Osteoblast (primary cell): Measurements from ENCODE around the gene GOLGA6L6. TPM values are rescaled to one million over a fixed set of nuclear protein-coding genes. Genes with fewer than 3 reads are reported as not detected.
"Not testable (repeated sequence)": the region's sequence is repeated elsewhere in the genome, so short reads cannot be mapped to it uniquely, and the experiment has no call there.

Experiments used
- DNase-seq: peaks from one replicate; pipeline ENCODE4 v3.0.0; 2011; ENCODE audit warnings: low spot score, mixed read lengths; ENCODE audit not compliant: insufficient read length; ENCODE audit errors: missing footprints
- H2AFZ ChIP-seq: 2 replicates; pipeline ENCODE4 v1.6.0; 2011; ENCODE audit warnings: mild to moderate bottlenecking, low read length
- H3K27ac ChIP-seq: 2 replicates; pipeline ENCODE4 v1.5.1; 2011; ENCODE audit warnings: mild to moderate bottlenecking, low read depth, low read length, moderate library complexity
- H3K27me3 ChIP-seq: 2 replicates; pipeline ENCODE4 v1.6.0; 2012; ENCODE audit warnings: mild to moderate bottlenecking, control low read depth, inconsistent platforms, low read length, moderate library complexity; ENCODE audit not compliant: insufficient read depth
- H3K36me3 ChIP-seq: 2 replicates; pipeline ENCODE4 v1.5.1; 2011; ENCODE audit warnings: mild to moderate bottlenecking, low read length, control low read depth, moderate library complexity; ENCODE audit not compliant: insufficient read depth
- H3K4me1 ChIP-seq: 2 replicates; pipeline ENCODE4 v1.5.1; 2011; ENCODE audit warnings: mild to moderate bottlenecking, low read length, control low read depth, moderate library complexity; ENCODE audit not compliant: insufficient read depth
- H3K4me2 ChIP-seq: 2 replicates; pipeline ENCODE4 v1.6.0; 2011; ENCODE audit warnings: mild to moderate bottlenecking, low read length; ENCODE audit not compliant: insufficient read depth
- H3K4me3 ChIP-seq: fragments of 200-600 bp; sonication (generic); 3 replicates; pipeline ENCODE4 v1.5.1; 2012; ENCODE audit warnings: mild to moderate bottlenecking, low read length, inconsistent platforms; ENCODE audit not compliant: insufficient read depth
- H3K79me2 ChIP-seq: 2 replicates; pipeline ENCODE4 v1.6.0; 2012; ENCODE audit warnings: mild to moderate bottlenecking, low read length, control low read depth, inconsistent platforms; ENCODE audit not compliant: insufficient read depth
- H3K9me3 ChIP-seq: 2 replicates; pipeline ENCODE4 v1.5.1; 2011; ENCODE audit warnings: low read depth, low read length, control low read depth
- H4K20me1 ChIP-seq: 2 replicates; pipeline ENCODE4 v1.6.0; 2012; ENCODE audit warnings: mild to moderate bottlenecking, low read length, control low read depth; ENCODE audit not compliant: insufficient read depth
- total RNA-seq: library from RNA; depleted of rRNA; stranded (reverse); fragments of >200 nt; gene quantifications from 2 replicates; pipeline ENCODE4 v1.2.3, GENCODE V29; 2012

Gene GOLGA6L6
- total RNA-seq, 1 donor, result not detected

- H3K36me3 ChIP-seq, H3K9me3 ChIP-seq, H3K4me2 ChIP-seq, DNase-seq, H3K27me3 ChIP-seq, H3K79me2 ChIP-seq, H3K4me1 ChIP-seq, H2AFZ ChIP-seq, H4K20me1 ChIP-seq, H3K4me3 ChIP-seq, H3K27ac ChIP-seq: not testable (repeated sequence)
These were observed 35.5 kb downstream of the GOLGA6L6 start for GRCh38 chr15:20505926-20506658.

GRCh38 chr15:20502839-20503238 lies 38.8 kb downstream of the GOLGA6L6 start:
- not testable (repeated sequence) for DNase-seq, H3K4me3 ChIP-seq, H3K36me3 ChIP-seq, H3K27ac ChIP-seq, H3K27me3 ChIP-seq, H3K9me3 ChIP-seq, H3K4me2 ChIP-seq, H2AFZ ChIP-seq, H3K4me1 ChIP-seq, H4K20me1 ChIP-seq, H3K79me2 ChIP-seq

GRCh38 chr15:20501512-20502222 lies 39.9 kb downstream of the GOLGA6L6 start:
- not testable (repeated sequence) for H3K9me3 ChIP-seq, H3K4me3 ChIP-seq, H3K79me2 ChIP-seq, H3K27me3 ChIP-seq, DNase-seq, H3K27ac ChIP-seq, H3K4me2 ChIP-seq, H3K36me3 ChIP-seq, H2AFZ ChIP-seq, H4K20me1 ChIP-seq, H3K4me1 ChIP-seq

- H3K4me3 ChIP-seq, H3K27me3 ChIP-seq, H3K36me3 ChIP-seq, H4K20me1 ChIP-seq, H3K79me2 ChIP-seq, H3K4me2 ChIP-seq, H3K4me1 ChIP-seq, H3K27ac ChIP-seq, H3K9me3 ChIP-seq, DNase-seq, H2AFZ ChIP-seq: not testable (repeated sequence)
These were observed 43.8 kb downstream of the GOLGA6L6 start for GRCh38 chr15:20497781-20498180.

- H3K9me3 ChIP-seq, DNase-seq, H3K27me3 ChIP-seq, H3K4me2 ChIP-seq, H3K4me1 ChIP-seq, H2AFZ ChIP-seq, H3K27ac ChIP-seq, H4K20me1 ChIP-seq, H3K4me3 ChIP-seq, H3K79me2 ChIP-seq, H3K36me3 ChIP-seq: not testable (repeated sequence)
These were observed 48.6 kb downstream of the GOLGA6L6 start for GRCh38 chr15:20493035-20493434.

- H3K27ac ChIP-seq, H3K36me3 ChIP-seq, H3K27me3 ChIP-seq, H3K4me2 ChIP-seq, H3K4me3 ChIP-seq, H3K79me2 ChIP-seq, H4K20me1 ChIP-seq, H3K9me3 ChIP-seq, H3K4me1 ChIP-seq, DNase-seq, H2AFZ ChIP-seq: not testable (repeated sequence)
These were observed 49.0 kb downstream of the GOLGA6L6 start for GRCh38 chr15:20492598-20492997.

GRCh38 chr15:20489320-20489719 lies 52.3 kb downstream of the GOLGA6L6 start:
- H3K36me3 ChIP-seq, H4K20me1 ChIP-seq, H3K4me1 ChIP-seq, H3K27ac ChIP-seq, H3K4me3 ChIP-seq, H3K27me3 ChIP-seq, H3K79me2 ChIP-seq, H2AFZ ChIP-seq, DNase-seq, H3K9me3 ChIP-seq, H3K4me2 ChIP-seq: not testable (repeated sequence)
